Activated CD8-positive, alpha-beta memory T cell treated with anti-CD3 and anti-CD28 coated beads, Interleukin-2, amount 50 U/mL, for 1 hour (primary cell): ENCODE data around the gene THOC6.

Experiments
- DNase-seq: peaks from one replicate; pipeline ENCODE4 v3.0.0-alpha.2; 2020; ENCODE audit errors: extremely low read depth

Gene THOC6

DNA sequence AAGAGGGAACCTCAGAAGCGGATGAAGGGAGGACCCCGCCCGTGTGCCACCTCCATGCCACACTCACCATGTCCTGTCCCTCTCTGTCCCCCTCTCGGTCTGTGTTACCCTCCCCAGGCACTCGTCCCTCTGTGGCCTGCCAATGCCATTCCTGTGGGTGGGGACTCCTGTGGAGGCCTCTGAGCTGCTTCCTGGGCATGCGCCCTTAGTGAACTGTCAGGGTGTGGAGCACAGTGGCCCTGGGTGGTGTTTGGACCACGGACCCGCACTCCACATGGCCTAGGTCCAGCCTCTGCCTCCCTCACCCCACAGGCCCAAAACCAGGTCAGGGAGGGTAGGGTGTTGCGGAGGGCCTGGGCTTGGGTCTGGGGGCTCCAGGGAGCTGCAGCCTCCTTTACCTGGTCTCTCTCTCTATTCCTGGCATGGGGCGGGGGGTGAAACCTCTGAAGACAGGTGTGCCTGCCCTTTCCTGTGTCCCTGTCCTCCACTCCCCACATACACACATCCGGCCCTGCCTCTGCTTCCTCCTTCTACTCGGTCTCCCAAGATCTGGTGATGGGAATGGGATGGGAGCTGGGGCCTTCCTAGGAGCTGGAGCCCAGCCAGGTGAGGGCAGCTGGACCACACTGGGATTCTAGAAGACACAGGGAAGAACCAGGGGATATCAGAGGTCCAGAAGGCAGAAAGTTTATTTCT lies 32.1 kb upstream of the THOC6 start:
- no peak for DNase-seq

DNA sequence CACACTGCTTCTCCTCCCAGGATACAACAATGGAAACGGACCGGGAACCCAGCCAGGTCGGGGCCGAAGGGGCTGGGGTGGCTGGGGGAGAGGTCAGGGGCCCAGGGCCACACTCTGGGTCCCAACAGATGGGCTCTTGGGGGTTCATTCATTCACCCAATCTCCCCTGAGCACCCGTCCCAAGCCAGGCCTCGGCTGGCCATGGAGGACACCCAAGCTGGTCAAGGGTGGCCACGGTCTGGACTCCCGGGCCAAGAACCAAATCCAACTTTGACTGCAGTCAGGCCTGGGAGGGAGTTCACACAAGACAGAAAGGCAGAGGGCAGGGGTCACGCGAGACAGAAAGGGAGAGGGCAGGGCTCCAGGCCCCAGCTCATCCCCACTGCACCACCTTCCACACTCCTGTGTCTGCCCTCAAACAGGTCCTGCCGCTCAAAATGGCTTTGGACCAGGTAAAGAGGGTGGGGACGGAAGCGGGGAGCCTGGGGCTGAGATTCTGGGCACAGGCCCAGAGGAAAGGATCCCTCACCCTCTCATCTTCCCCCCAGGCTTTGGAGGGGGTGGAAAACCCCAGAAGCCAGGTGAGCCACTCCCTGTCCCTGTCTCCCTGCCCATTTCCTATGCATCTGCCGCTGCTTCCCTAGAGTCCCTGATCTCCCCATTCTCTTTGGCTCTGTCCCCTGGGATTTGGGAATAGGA lies 31.3 kb upstream of the THOC6 start:
- no peak for DNase-seq

DNA sequence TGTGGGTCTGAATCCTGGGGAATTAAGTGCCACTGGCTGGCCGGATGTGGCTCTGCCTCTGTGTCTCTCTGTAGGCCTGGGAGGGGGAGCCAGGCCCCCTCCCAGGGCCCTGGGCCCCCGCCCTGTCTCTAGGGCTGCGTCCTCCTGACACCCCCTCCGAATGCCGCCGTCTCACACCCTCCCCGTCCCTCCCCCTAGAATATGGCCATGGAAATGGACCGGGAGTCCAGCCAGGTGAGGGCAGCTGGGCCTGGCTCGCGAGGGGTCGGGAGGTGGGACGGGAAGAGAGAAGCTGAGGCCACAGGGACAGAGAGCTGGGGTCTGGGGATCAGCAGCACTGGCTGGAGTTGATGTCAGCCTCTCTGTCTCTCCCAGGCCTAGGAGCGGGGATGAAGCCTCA lies 27.5 kb upstream of the THOC6 start:
- DNase-seq: no peak

DNA sequence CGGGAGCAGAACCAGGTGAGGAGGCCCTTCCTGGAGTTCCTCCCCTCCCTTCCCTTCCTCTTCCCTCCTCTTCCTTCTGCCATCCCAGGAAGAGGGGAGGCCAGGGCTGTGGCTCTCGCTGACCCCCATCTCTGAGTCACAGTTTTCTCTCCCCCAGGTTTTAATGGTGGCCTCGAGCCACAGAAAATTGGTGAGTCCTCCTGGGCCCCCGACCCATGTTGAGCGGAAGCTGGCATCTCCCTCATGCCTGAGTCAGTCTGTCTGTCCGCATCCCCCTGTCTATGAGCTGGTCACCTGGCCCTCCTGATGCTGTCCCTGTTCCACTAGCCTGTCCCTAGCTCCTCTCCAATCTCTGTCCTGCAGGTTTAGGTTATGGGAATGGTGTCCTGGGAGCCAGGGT lies 23.9 kb upstream of the THOC6 start:
- no peak for DNase-seq

DNA sequence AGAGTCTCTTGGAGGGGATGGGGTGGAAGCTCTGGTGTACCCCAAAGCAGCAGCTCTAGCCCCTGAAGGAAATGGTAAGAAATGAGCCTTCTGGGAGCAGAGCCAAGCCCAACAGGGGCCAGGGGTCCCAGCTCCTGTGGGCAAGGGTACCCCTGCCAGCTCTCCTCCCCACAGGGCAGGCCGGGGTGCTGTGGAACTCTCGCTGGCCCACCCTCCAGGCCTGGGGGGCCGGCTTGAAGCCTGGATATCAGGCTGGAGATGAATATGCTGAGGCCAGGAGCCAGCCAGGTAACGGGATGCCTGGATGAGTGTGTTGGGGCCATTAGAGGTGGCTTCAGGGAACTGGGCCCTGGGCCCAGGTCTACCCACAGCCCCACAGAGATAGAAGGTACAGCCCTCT lies 23.3 kb upstream of the THOC6 start:
- DNase-seq: no peak

DNA sequence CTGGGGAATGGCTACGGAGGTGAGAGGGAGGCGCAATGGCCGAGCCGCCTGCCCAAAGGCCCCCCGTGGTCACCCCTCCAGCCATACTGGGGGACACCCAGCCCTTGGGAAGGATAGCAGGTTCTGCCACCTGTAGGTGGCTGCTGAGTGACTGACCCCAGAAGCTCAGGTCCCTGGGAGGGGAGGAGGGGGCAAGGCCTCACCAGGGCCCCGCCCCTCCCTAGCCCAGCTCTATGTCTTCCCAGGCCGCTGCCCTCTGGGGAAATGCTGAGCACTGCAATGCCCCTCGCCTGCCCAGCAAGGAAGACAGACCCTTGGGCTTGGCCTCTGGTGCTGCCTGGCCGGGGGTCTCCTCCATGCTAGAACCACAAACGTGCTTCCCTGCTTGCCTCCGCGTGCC lies 22.5 kb upstream of the THOC6 start:
- DNase-seq: no peak

DNA sequence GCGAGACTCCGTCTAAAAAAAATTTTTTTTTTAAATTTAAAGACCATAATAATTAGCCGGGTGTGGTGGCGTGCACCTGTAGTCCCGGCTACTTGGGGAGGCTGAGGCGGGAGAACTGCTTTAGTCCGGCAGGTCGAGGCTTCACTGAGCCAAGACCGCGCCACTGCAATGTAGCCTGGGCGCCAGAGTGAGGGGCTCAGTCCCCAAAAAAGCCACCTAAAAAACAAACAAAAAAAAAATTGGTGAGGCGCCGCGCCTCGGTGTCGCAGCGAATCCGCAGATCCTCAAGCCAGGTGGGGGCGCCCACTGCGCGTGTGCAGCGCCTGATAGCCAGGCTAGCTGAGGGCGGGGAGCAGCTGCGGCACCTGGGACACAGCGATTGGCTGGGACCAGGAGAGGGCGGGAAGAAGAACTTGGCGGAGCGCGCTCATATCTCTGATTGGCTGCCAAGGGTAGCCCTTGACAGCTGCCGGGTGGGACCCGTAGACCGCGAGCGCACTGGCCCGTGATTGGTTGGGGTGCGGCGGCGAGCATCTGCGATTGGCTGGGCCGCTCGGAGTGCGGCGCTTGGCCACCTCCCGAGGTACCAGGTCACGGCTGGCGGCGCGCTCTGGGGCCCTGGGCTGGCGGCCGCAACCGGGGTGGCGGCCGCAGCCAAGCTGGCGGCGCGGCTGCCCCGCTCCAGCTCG lies 20.1 kb upstream of the THOC6 start:
- peak; percentile 88 for DNase-seq

DNA sequence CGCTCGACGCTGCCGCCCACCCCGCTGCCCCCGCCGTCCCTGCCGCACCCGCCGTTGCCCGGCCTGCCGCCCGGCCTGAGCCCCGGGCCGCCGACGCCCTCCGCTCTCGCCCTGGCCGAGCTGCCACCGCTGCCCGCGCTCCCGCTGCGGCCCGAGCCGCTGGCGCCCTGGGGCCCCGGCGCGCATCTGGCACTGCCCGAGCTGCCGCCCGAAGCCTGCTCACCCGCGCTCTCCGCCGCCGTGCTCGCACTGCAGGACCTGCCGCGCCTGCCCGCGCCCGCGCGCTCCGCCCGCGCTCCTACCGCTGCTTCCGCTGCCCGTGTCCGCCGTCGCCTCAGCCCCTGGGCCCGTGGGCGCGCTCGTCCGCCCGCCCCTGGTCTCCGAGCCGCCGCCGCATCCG lies 19.5 kb upstream of the THOC6 start:
- no peak for DNase-seq

DNA sequence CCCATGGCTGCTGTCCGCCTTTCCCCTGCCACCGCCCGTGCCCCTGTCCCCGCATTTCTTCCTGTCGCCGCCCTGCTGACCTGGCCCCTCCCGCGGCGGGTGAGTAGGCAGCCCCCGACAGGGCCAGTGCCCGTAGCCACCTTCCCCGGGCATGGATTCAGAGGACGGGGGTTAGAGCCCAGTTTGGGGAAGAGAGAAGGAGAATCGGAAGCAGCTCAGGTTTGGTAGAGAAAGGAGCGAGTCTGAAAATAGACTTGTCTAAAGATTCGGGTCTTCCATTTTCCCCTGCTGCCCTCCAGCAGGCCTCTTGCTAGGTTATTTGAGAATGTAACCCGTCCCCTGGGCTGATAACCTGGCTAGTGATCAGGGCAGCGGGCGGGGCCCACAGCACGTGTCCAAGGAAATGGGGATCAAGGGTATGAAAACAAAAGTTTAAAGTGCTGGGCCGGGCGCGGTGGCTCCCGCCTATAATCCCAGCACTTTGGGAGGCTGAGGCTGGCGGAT lies 19.0 kb upstream of the THOC6 start:
- DNase-seq: no peak

DNA sequence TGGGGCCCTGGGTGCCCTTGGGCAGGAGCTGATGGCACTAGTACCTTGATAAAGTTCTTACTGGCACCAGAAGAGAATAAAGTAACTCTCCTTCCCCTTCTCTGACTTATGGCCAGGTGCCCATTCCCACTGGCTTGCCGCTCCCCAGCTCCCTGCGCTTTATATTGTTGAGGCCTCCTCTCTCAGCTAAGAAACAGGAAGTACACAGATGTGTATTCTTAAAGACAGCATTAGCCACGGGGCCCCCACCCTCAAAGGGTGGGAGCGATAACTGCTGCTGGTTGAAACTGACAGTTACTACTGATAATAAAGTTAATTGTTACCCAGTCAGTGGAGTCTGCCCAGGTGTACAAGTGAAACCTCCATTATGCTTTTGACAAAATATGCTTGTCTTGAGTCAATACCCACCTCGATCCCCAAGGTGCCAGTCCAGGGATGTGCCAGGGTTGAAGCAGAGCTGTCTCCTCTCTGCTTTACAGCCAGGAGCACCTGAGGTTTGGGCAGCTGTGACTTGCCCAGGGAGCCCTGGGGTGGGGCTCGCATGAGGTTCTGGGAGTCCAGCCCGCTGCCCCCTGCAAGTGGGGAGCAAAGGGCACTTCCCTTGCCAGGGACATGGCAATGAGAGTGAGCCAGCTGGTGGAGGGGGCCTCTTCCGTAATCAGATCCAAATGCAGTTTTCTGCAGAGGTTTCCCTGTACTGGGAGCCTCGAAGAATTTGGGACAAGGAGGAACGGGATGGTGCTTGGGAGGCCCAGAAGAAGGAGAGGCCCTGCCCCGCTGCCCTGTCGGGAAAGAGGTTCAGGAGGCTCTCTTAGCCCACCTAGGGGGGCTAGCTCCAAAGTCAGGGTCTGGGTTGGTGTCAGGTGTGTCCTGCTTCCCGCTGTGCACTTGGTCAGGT lies 16.5 kb upstream of the THOC6 start:
- DNase-seq: no peak

- DNase-seq: no peak
Measured at GRCh38 chr16:3007957-3008689, 15.7 kb upstream of the THOC6 start.

GRCh38 chr16:3008690-3009037 lies 15.2 kb upstream of the THOC6 start:
- DNase-seq: no peak

- DNase-seq: no peak
Measured at GRCh38 chr16:3009568-3010390, 14.1 kb upstream of the THOC6 start.

- no peak for DNase-seq
Measured at GRCh38 chr16:3010510-3010909, 13.3 kb upstream of the THOC6 start.

DNA sequence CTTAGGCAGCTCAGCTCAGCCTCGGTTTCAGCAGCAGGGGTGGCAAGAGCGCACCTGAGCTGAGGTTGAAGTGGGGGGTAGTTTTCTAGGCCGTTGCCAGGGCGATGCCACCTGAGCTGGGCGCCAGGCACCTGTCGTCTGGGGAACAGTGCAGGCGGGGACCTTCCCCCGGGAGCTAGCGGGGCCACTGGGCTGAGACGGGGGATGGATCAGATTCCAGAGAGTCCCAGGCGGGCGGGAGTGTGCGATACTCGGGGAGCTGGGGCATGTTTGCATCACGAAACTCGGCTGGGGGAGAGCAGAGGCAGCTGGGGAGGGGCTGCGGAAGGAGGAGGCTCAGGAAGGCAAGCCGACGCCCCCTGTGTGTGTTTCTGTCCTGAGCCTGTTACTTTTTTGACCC lies 11.6 kb upstream of the THOC6 start:
- no peak for DNase-seq

- DNase-seq: no peak
Measured at GRCh38 chr16:3012828-3013420, 10.9 kb upstream of the THOC6 start, which contains the start of gene CLDN9. TSS of gene CLDN9 (plus strand) at chr16:3012923. CDS start at chr16:3013363, 440 bp downstream.

DNA sequence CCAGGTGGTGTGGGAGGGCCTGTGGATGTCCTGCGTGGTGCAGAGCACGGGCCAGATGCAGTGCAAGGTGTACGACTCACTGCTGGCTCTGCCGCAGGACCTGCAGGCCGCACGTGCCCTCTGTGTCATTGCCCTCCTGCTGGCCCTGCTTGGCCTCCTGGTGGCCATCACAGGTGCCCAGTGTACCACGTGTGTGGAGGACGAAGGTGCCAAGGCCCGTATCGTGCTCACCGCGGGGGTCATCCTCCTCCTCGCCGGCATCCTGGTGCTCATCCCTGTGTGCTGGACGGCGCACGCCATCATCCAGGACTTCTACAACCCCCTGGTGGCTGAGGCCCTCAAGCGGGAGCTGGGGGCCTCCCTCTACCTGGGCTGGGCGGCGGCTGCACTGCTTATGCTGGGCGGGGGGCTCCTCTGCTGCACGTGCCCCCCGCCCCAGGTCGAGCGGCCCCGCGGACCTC lies 10.3 kb upstream of the THOC6 start:
- no peak for DNase-seq

DNA sequence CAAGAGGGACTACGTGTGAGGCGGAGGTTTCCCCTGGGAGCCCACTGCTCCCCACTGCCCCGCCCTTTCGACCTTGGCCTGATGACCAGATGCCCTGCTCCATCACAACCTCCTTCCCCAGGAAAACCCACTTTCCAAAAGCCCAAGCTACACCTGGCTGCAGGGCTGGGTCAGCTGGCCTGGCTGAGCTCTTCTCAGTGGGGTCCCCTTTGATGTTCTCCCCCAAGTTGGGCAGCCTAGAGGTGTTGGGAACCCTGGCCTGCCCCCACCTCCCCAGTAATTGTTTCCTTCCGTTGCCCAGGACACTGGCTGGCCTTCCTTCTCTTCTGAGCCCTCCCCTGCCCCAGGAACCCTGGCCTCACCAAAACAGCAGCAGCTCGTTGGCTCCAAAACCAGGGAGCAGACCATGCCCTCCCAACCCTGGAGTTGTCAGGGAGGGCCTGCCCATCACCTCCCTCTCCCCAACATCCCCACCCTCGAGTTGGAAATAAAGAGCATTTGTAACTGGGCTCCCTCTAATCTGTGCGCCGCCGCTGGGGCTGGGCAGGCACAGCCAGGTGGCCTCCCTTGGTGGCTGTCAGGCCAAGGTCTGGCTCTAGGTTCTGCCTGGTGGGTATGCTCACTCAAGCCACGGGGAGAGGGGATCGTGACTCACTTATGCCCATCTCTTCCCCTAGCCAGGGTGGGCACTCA lies 9.7 kb upstream of the THOC6 start:
- DNase-seq: no peak

GRCh38 chr16:3014971-3015370 lies 8.9 kb upstream of the THOC6 start:
- no peak for DNase-seq
